ENCODE measurements around the gene C4BPB. TPM values are rescaled to one million over a fixed set of nuclear protein-coding genes. Genes with fewer than 3 reads are reported as not detected.

The C4BPB gene
- total RNA-seq, 1 experiment from 2014 or later = 7.5 TPM

DNA sequence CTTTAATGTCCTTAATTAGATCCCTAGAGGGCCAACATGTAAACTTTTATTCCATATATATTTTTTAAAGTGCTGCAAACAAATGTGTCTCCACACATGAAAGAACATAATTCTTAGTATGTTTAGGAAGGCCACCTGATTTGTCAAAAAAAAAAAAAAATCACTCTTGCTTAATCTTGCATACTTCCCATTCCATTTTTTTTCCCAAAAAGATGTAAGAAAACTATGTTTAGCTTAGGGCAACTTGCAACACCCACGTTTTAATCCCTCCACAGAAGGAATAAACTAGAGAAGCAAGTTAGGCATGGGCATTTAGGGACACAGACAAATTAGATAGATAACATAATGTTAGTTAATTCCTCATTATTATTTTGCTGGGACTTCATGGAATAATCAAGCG, 43.2 kb upstream of the C4BPB start:
- TF ChIP-seq, protein P1, sequence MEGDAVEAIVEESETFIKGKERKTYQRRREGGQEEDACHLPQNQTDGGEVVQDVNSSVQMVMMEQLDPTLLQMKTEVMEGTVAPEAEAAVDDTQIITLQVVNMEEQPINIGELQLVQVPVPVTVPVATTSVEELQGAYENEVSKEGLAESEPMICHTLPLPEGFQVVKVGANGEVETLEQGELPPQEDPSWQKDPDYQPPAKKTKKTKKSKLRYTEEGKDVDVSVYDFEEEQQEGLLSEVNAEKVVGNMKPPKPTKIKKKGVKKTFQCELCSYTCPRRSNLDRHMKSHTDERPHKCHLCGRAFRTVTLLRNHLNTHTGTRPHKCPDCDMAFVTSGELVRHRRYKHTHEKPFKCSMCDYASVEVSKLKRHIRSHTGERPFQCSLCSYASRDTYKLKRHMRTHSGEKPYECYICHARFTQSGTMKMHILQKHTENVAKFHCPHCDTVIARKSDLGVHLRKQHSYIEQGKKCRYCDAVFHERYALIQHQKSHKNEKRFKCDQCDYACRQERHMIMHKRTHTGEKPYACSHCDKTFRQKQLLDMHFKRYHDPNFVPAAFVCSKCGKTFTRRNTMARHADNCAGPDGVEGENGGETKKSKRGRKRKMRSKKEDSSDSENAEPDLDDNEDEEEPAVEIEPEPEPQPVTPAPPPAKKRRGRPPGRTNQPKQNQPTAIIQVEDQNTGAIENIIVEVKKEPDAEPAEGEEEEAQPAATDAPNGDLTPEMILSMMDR (IDR thresholded peaks at IDR 0.05; ENCODE audit: unreplicated experiment) = no peak
- Mint-ChIP-seq H3K4me3 (ENCODE audit: low read depth, unreplicated experiment) (peak overlapping the region; percentile 48), H3K27me3 (ENCODE audit: unreplicated experiment) (no peaks in the 10 kb centered on the region), H3K9me3 (ENCODE audit: low read depth, unreplicated experiment) (no peaks in the 10 kb centered on the region), H3K27ac (ENCODE audit: unreplicated experiment) (no peak overlapping the region), H3K4me1 (ENCODE audit: low read depth, unreplicated experiment) (peaks cover 45% of the 10 kb centered on the region), H3K36me3 (ENCODE audit: insufficient read depth, unreplicated experiment) (peaks cover 68% of the 10 kb centered on the region)
- DNase-seq = no peak
- intact Hi-C loops (cut with micrococcal nuclease; ENCODE audit: unreplicated experiment) = no loop called here
- CTCF ChIA-PET = interaction anchor here (0.7 kb wide), 1 partner anchor 80 kb away, joined by 3 read pairs; no protein-coding TSS in a partner anchor
- BruUV-seq (replicated peaks) = no TSS peak

DNA sequence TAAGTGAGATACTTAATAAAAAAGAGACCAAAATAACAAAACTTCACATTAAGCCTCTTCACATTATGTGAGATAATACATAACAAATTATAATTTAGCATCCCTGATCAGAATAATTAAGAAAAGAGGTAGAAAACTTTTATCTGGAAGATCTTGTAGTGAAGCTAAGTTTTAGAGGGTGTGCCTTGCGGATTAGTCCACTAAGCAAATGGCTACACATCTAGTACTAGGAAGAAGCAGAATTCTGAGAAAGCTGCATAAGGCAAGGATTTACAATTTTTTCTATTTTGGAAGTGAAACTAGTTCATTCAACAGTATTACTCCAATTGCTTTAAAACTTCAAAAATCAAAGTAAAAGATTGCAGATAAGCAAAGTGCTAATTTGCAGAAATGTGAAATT, 41.2 kb upstream of the C4BPB start:
- no TSS peak for BruUV-seq (replicated peaks)
- CTCF ChIA-PET = interaction anchor here (1.2 to 3.0 kb wide), 2 partner anchors 19 to 26 kb away, joined by 4 to 10 read pairs; no protein-coding TSS in a partner anchor
- no peak for DNase-seq
- Mint-ChIP-seq H3K27me3 (ENCODE audit: unreplicated experiment) (no peaks in the 10 kb centered on the region), H3K27ac (ENCODE audit: unreplicated experiment) (peak overlapping the region; percentile 52), H3K9me3 (ENCODE audit: low read depth, unreplicated experiment) (no peaks in the 10 kb centered on the region), H3K4me1 (ENCODE audit: low read depth, unreplicated experiment) (peaks cover 58% of the 10 kb centered on the region), H3K4me3 (ENCODE audit: low read depth, unreplicated experiment) (peak overlapping the region; percentile 97), H3K36me3 (ENCODE audit: insufficient read depth, unreplicated experiment) (peaks cover 88% of the 10 kb centered on the region)
- TF ChIP-seq, protein P1 (IDR thresholded peaks at IDR 0.05; ENCODE audit: unreplicated experiment) = no peak
- intact Hi-C loops (cut with micrococcal nuclease; ENCODE audit: unreplicated experiment) = no loop called here

DNA sequence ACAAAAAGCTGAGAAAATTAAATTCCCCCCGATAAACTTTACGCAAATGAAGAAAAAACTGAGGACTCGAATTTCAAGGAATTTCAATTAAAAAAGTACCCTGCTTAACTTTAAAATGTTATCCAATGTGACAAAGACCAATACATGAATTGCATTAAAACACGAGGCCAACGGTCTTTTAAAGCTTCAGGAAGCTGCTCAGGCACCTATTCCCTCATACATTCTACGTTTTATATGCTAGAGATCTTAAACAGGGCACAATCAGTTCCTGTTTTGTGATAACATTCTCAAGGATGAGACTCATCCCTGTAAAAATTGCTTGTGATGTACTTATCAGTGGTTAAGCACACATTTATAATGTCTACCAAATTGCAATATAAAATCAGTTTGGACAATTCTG, 40.6 kb upstream of the C4BPB start:
- Mint-ChIP-seq H3K36me3 (ENCODE audit: insufficient read depth, unreplicated experiment) (peaks cover 88% of the 10 kb centered on the region), H3K4me3 (ENCODE audit: low read depth, unreplicated experiment) (peak overlapping the region; percentile 97), H3K4me1 (ENCODE audit: low read depth, unreplicated experiment) (peaks cover 58% of the 10 kb centered on the region), H3K27me3 (ENCODE audit: unreplicated experiment) (no peaks in the 10 kb centered on the region), H3K27ac (ENCODE audit: unreplicated experiment) (peak overlapping the region; percentile 52), H3K9me3 (ENCODE audit: low read depth, unreplicated experiment) (no peaks in the 10 kb centered on the region)
- DNase-seq = no peak
- BruUV-seq (replicated peaks) = no TSS peak
- intact Hi-C loops (cut with micrococcal nuclease; ENCODE audit: unreplicated experiment) = no loop called here
- CTCF ChIA-PET = interaction anchor here (1.1 to 3.0 kb wide), 2 partner anchors 15 to 27 kb away, joined by 5 to 10 read pairs; partner anchors contain the start of gene C1orf116
- TF ChIP-seq, protein P1 (IDR thresholded peaks at IDR 0.05; ENCODE audit: unreplicated experiment) = no peak

DNA sequence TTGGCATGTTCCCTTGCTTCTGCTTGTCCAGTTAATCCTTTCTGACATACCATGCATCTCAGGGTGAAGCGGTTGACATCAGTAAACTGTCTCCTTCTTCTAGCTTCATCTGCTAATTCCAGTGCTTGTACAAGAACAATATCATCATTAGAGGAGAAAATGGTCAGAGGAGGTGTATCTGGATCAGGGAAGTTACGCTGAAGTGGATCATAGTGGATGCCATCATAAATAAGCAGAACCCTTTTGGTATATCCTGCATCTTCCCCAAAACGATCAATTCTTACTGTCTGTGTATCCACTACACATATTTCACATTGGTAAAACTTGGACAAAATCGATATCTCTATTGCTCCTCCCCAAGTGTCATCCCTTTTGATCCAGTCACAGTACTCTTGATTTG, 39.6 kb upstream of the C4BPB start:
- no peaks in the 10 kb centered on the region for H3K9me3 Mint-ChIP-seq (ENCODE audit: low read depth, unreplicated experiment)
- no peaks in the 10 kb centered on the region for H3K27me3 Mint-ChIP-seq (ENCODE audit: unreplicated experiment)
- no peak for DNase-seq
- TF ChIP-seq, protein P1 (IDR thresholded peaks at IDR 0.05; ENCODE audit: unreplicated experiment) = no peak
- H3K4me1 Mint-ChIP-seq (ENCODE audit: low read depth, unreplicated experiment) = peaks cover 58% of the 10 kb centered on the region
- intact Hi-C loops (cut with micrococcal nuclease; ENCODE audit: unreplicated experiment) = no loop called here
- peak overlapping the region; percentile 93 for H3K27ac Mint-ChIP-seq (ENCODE audit: unreplicated experiment)
- H3K4me3 Mint-ChIP-seq (ENCODE audit: low read depth, unreplicated experiment) = peak overlapping the region; percentile 97
- CTCF ChIA-PET = interaction anchor here (1.1 to 4.9 kb wide), 3 partner anchors 16 to 27 kb away, joined by 5 to 54 read pairs (median 10); partner anchors contain the start of gene C1orf116
- H3K36me3 Mint-ChIP-seq (ENCODE audit: insufficient read depth, unreplicated experiment) = peaks cover 90% of the 10 kb centered on the region
- BruUV-seq (replicated peaks) = no TSS peak
